A673 (cell line): ENCODE measurements around the gene LMNB1. TPM values are rescaled to one million over a fixed set of nuclear protein-coding genes. Genes with fewer than 3 reads are reported as not detected.

Experiments used
- BruUV-seq: library from RNA; stranded (reverse); fragments of 400-500 nt; replicated peaks from 2 replicates; lab custom pipeline; 2021; lab: Mats Ljungman, UMichigan
- CTCF ChIA-PET: fragments of 300-600 bp; sonication (Branson Sonifier 250); formaldehyde crosslinking; loops from one replicate; lab custom pipeline; 2022; ENCODE audit warnings: antibody characterized with exemption; lab: Charles Lee
- POLR2A ChIA-PET: fragments of 300-600 bp; sonication (Branson Sonifier 250); formaldehyde crosslinking; loops from one replicate; lab custom pipeline; 2022; ENCODE audit warnings: antibody characterized with exemption; ENCODE audit not compliant: low non-redundant PET; lab: Charles Lee
- DNase-seq: peaks from one replicate; pipeline ENCODE4 v3.0.0-alpha.2; 2015; ENCODE audit warnings: low spot score
- H3K27ac ChIP-seq: fragments of 200-600 bp; sonication (generic); 2 replicates; pipeline ENCODE4 v1.5.1; 2016; ENCODE audit warnings: mixed run types, low read depth, mild to moderate bottlenecking, mixed read lengths, antibody characterized with exemption, low read length; ENCODE audit not compliant: poor library complexity, severe bottlenecking
- H3K27me3 ChIP-seq: fragments of 200-600 bp; sonication (generic); replicated peaks from 2 replicates; pipeline ENCODE4 v1.6.1; 2017; ENCODE audit warnings: mixed run types, low read depth, mild to moderate bottlenecking, mixed read lengths, antibody characterized with exemption, low read length; ENCODE audit not compliant: insufficient read depth, poor library complexity
- H3K36me3 ChIP-seq: fragments of 200-600 bp; sonication (generic); 2 replicates; pipeline ENCODE4 v1.6.1; 2016; ENCODE audit warnings: mixed run types, mild to moderate bottlenecking, mixed read lengths, antibody characterized with exemption, low read length; ENCODE audit not compliant: insufficient read depth, poor library complexity, severe bottlenecking
- H3K4me1 ChIP-seq: fragments of 200-600 bp; sonication (generic); 2 replicates; pipeline ENCODE4 v1.6.1; 2017; ENCODE audit warnings: mixed run types, mild to moderate bottlenecking, mixed read lengths, antibody characterized with exemption, low read length; ENCODE audit not compliant: insufficient read depth, poor library complexity, severe bottlenecking
- H3K4me3 ChIP-seq: fragments of 200-600 bp; sonication (generic); 2 replicates; pipeline ENCODE4 v1.5.1; 2016; ENCODE audit warnings: low read depth, mixed run types, mild to moderate bottlenecking, mixed read lengths, low read length; ENCODE audit not compliant: poor library complexity, severe bottlenecking
- H3K9me3 ChIP-seq: fragments of 200-600 bp; sonication (generic); 2 replicates; pipeline ENCODE4 v1.6.1; 2016; ENCODE audit warnings: mixed run types, low read depth, mild to moderate bottlenecking, mixed read lengths, antibody characterized with exemption, low read length; ENCODE audit not compliant: poor library complexity, severe bottlenecking
- CTCF ChIP-seq: fragments of 300-800, 200-600 bp; sonication (generic); conservative IDR thresholded peaks from 2 replicates; pipeline ENCODE4 v1.5.1; 2017; ENCODE audit warnings: low read depth, mild to moderate bottlenecking, antibody characterized with exemption, low read length, moderate library complexity, mixed read lengths
- EZH2 ChIP-seq: fragments of 200-600 bp; sonication (generic); IDR thresholded peaks from 2 replicates; pipeline ENCODE4 v1.6.1; 2017; ENCODE audit warnings: borderline replicate concordance, low read depth, mild to moderate bottlenecking, mixed read lengths, antibody characterized with exemption, low read length; ENCODE audit not compliant: poor library complexity, severe bottlenecking
- intact Hi-C: fragments of 100-400 bp; cut with micrococcal nuclease; formaldehyde crosslinking; loops from one replicate; pipeline ENCODE4 v1.10.0; 2022; ENCODE audit not compliant: unreplicated experiment
- total RNA-seq: library from RNA; stranded (reverse); gene quantifications from 2 replicates; pipeline ENCODE4 v1.2.3, GENCODE V29; 2021

Gene LMNB1
- total RNA-seq, 1 experiment from 2014 or later, result 267 TPM

DNA sequence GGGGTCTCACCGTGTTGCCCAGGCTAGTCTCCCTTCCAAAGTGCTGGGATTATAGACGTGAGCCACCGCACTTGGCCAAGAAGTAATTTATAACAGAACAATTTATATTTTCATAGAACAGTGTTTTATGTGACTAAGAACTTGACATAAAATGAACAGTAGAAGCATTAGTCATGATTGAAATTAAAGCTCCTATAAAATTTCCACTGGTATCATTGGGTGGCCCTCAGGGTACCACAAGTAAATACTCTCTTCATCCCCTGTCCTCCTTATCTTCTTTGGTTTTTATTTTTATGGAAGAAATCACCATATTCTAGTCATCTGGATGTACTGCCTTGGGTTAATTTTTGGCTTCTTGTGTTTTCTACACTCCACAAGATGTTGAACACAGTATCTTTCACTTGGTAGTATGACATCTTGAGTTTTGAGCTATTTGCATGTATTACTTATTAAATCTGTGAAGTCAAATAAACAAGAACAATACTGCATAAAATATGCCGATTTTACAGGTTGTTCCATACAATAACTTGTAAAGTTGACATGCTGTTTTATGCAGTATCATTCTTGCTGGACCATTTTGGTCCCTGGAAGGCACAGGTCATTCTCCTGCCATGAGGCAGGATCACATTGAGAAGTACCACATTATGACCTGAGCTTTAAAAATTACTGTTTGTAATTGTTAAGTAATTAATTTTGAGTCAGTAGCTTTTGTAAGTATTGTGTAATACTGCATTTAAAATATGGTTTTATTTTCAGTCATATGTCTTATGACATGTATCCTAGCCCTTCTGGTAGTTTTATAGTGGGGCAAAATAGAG, 24.4 kb downstream of the LMNB1 start:
- Histone ChIP-seq H3K4me1 (peaks cover 25% of the 10 kb centered on the region), H3K27me3 (no peaks in the 10 kb centered on the region), H3K36me3 (peaks cover 18% of the 10 kb centered on the region), H3K4me3 (no peak overlapping the region), H3K27ac (no peak overlapping the region), H3K9me3 (no peaks in the 10 kb centered on the region)
- TF ChIP-seq EZH2, result no peak
- no peak for TF ChIP-seq CTCF
- ChIA-PET CTCF (interaction anchor here (0.6 to 1.8 kb wide), 4 partner anchors 10 to 122 kb away, joined by 3 to 6 read pairs (median 4); no protein-coding TSS in a partner anchor), POLR2A (interaction anchor here (0.6 to 0.7 kb wide), 2 partner anchors 28 to 652 kb away, joined by 4 to 5 read pairs; no protein-coding TSS in a partner anchor)
- intact Hi-C loops, result loop anchor here (5.0 kb wide), 1 partner anchor 139 kb away; no protein-coding TSS in a partner anchor
- DNase-seq, result no peak
- BruUV-seq, result no TSS peak

- H3K27me3 ChIP-seq, result no peaks in the 10 kb centered on the region
- CTCF ChIA-PET, result interaction anchor here (1.0 to 1.8 kb wide), 3 partner anchors 9 to 123 kb away, joined by 3 to 6 read pairs (median 4); no protein-coding TSS in a partner anchor
- TF ChIP-seq CTCF, result peak; percentile 54
- no peak for TF ChIP-seq EZH2
- peaks cover 25% of the 10 kb centered on the region for H3K4me1 ChIP-seq
- H3K4me3 ChIP-seq, result no peak overlapping the region
- no TSS peak for BruUV-seq
- H3K36me3 ChIP-seq, result peaks cover 23% of the 10 kb centered on the region
- intact Hi-C loops, result loop anchor here (5.0 kb wide), 1 partner anchor 140 kb away; no protein-coding TSS in a partner anchor
- no peaks in the 10 kb centered on the region for H3K9me3 ChIP-seq
- no peak overlapping the region for H3K27ac ChIP-seq
- POLR2A ChIA-PET, result no interaction called here
- DNase-seq, result peak; percentile 59
Measured at GRCh38 chr5:126801992-126802294, 25.0 kb downstream of the LMNB1 start.

DNA sequence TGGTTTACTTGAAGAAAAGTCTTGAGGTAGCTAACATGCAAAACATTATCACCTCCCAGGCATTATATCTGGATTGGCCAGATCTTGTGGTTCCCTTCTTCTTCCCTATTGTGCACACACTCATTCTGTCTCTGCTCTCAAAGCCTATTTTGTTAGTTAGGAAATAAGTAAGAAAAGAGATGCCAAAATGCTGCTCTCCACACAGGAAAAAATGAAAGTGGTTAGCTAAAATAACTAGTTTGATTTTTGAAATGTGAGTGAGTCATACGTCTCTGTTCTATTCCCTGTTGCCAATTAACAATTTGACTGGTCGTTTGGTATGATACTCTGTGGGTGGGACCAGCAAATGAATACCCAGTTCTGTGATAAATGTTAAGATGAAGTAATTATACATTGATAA, 28.1 kb downstream of the LMNB1 start:
- intact Hi-C loops, result no loop called here
- ChIA-PET POLR2A (interaction anchor here (0.5 kb wide), 1 partner anchor 27 kb away, joined by 11 read pairs; no protein-coding TSS in a partner anchor), CTCF (no interaction called here)
- DNase-seq, result no peak
- Histone ChIP-seq H3K4me1 (peaks cover 29% of the 10 kb centered on the region), H3K27me3 (no peaks in the 10 kb centered on the region), H3K4me3 (no peak overlapping the region), H3K9me3 (no peaks in the 10 kb centered on the region), H3K36me3 (peaks cover 53% of the 10 kb centered on the region), H3K27ac (no peak overlapping the region)
- TF ChIP-seq CTCF (no peak), EZH2 (no peak)
- no TSS peak for BruUV-seq
